GM18520 (cell line): ENCODE results near the gene OR10A3.

Source experiments
- ATAC-seq: cut with Tn5 transposase; IDR thresholded peaks from one replicate; pipeline ENCODE4 v1.9.1; 2021; ENCODE audit not compliant: unreplicated experiment

The OR10A3 gene

DNA sequence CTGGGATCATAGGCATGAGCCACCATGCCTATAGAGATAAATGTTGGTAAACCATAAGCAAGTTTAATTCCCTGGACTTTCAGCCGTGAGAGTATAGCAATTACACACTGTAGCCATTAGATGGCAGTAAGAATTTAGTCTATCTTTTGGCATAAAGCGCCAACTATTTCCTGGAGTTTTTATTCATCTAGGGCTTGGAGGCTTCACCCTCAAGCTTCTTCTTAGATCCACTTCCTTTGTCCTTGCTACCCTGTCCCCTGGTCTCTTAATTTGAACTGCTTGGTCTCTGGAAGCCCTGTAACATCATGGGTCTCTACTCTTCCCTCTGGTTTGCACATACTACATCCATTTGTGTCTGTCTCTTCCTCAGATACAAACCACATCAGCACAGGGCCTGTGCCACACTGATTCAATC, 48.7 kb downstream of the OR10A3 start:
- ATAC-seq, result no peak

DNA sequence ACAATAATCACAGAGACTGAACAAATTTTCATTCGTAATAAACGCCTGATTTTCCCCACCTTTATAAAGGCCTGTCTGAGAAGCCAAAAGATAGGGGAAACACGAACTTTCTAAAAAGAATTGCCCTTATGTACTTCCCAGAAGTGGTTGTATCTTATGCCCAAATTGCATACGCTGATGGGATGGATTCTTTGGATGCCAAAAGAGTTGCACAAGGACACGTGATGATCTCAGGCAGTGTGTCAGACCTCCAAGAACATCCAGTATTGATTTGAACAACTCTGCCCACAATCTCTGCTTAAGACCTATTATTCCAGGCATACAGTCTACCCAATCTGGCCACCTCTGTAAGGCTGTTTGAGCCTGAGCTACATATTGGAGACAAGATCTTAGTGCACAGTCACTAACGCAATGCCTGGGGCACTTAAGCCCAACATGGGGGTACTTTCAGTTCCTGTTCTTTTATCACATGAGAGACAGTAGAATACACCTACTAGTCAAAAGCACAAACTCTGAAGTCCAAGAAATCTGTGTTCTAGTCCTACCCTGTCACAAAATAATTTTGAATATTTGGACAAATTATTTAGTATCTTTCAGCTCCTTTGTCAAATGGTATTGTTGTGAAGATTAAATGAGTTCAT, 49.3 kb downstream of the OR10A3 start:
- no peak for ATAC-seq

DNA sequence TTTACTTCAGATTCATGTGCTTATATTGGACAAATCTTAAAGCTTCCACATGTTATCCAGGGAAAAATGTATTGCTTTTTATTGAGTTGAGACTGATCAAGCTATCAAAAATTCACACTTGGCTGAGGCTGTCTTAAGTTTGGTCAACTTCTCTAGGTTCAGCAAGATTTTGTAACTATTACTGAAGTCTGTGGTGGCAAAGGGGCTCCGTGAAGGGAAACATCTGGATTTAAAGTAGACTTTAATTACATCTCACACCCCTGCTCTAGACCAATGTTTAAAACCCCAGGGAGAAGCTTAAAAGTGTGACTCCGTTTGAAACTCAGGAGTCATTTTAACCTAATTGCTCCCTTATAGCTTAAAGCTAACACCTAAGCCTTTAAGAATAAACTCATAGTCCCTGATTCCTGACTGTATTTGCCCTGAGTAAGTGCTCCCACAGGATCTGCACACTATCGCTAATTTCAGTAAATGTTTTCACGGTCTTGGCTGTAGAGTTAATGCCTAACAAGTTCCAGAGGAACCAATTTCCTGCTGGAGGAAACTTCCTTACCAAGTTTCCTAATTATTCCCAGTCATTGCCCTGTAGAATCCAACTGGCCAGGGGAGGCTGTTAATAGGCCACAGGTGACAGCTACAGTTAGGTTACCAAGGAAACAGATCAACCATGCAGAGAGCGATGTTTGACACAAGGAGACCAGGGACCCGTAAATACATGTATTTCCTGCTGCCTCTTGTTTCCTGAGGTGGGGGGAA, 50.9 kb downstream of the OR10A3 start:
- ATAC-seq, result no peak

DNA sequence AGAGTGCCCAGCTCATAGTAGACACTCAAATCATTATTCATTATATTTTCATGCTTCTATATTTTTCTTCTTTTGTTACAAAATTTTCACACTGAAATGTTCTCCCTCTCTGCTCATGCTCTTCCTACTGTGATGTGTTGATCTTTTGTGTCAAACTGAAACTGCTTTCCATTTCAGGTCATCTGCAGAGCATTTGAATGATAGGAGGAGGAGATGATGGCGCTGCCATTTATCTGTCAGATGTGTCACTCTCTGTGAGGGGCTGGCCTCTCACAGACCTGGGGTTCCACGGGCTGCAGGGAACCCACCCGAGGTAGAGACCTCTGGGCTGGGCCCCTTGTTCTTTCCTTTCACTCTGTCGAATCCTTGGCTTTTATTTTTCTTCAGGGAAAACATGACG, 51.5 kb downstream of the OR10A3 start:
- peak; percentile 45 for ATAC-seq
